GM15510 (cell line): ENCODE data around the gene DENND4B.

Experiments used
- POLR2A ChIP-seq: IDR thresholded peaks from 3 replicates; pipeline ENCODE4 v1.6.1; 2011; ENCODE audit warnings: borderline replicate concordance; ENCODE audit not compliant: insufficient read length; ENCODE audit errors: extremely low read depth

The DENND4B gene

GRCh38 chr1:153941826-153942725 lies 4.4 kb downstream of the DENND4B start:
- TF ChIP-seq POLR2A = no peak

- TF ChIP-seq POLR2A = no peak
These were observed 5.8 kb downstream of the DENND4B start for GRCh38 chr1:153940756-153941155.

- TF ChIP-seq POLR2A = no peak
These were observed 7.0 kb downstream of the DENND4B start for GRCh38 chr1:153939476-153939875.

- TF ChIP-seq POLR2A = no peak
These were observed 7.5 kb downstream of the DENND4B start for GRCh38 chr1:153938996-153939395.

GRCh38 chr1:153937331-153937730 lies 9.2 kb downstream of the DENND4B start:
- TF ChIP-seq POLR2A = no peak

- TF ChIP-seq POLR2A = no peak
These were observed 10.3 kb downstream of the DENND4B start for GRCh38 chr1:153936011-153936802.

- no peak for TF ChIP-seq POLR2A
These were observed 11.8 kb downstream of the DENND4B start for GRCh38 chr1:153934746-153935145.

- TF ChIP-seq POLR2A = no peak
These were observed 12.6 kb downstream of the DENND4B start for GRCh38 chr1:153933955-153934354.

- no peak for TF ChIP-seq POLR2A
These were observed 13.1 kb downstream of the DENND4B start for GRCh38 chr1:153933430-153933829.

- no peak for TF ChIP-seq POLR2A
These were observed 14.1 kb downstream of the DENND4B start for GRCh38 chr1:153932156-153933131.

GRCh38 chr1:153929981-153930948 lies 16.3 kb downstream of the DENND4B start:
- TF ChIP-seq POLR2A = no peak

GRCh38 chr1:153929426-153929825 lies 17.1 kb downstream of the DENND4B start:
- no peak for TF ChIP-seq POLR2A

- TF ChIP-seq POLR2A = no peak
These were observed 17.7 kb downstream of the DENND4B start for GRCh38 chr1:153928791-153929341.
